Measurements from ENCODE around the gene CREBZF.

DNA sequence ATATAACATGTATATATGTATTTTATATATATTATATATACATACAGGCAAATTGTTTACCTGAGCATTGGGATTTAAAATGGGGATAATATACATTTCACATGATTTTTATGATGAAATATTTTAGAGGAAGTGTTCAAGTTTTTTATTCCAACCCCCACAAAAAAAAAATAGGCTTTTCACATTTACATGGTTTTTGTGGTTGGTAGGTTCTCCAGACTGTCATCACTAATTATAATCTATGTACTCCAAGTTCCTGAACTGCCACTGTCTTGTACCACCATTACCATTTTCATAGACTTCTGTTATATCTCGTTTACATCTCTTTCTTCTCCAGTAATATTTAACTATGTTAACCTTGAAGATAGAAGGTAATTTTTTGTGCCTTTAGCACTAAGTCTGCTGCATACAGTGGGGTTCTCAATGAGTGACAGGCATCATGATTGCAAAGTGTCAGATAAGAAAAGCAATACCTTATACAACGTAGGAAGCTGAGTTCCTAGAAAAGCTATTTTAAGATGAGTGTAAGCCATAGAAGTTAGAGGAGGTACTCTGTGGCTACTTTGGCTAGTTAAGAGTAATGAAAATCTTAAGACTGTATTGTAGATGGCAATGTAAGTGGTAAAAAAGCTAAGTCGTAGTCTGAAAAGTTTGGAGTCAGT, 12.0 kb downstream of the CREBZF start:
- no peak for TF ChIP-seq CEBPB (IDR thresholded peaks at IDR 0.05)
- TF ChIP-seq RAD21 (IDR thresholded peaks at IDR 0.05; ENCODE audit: low read depth) = no peak
- TF ChIP-seq TAF1 (IDR thresholded peaks at IDR 0.05; ENCODE audit: low read depth) = no peak
- TF ChIP-seq, protein P1, sequence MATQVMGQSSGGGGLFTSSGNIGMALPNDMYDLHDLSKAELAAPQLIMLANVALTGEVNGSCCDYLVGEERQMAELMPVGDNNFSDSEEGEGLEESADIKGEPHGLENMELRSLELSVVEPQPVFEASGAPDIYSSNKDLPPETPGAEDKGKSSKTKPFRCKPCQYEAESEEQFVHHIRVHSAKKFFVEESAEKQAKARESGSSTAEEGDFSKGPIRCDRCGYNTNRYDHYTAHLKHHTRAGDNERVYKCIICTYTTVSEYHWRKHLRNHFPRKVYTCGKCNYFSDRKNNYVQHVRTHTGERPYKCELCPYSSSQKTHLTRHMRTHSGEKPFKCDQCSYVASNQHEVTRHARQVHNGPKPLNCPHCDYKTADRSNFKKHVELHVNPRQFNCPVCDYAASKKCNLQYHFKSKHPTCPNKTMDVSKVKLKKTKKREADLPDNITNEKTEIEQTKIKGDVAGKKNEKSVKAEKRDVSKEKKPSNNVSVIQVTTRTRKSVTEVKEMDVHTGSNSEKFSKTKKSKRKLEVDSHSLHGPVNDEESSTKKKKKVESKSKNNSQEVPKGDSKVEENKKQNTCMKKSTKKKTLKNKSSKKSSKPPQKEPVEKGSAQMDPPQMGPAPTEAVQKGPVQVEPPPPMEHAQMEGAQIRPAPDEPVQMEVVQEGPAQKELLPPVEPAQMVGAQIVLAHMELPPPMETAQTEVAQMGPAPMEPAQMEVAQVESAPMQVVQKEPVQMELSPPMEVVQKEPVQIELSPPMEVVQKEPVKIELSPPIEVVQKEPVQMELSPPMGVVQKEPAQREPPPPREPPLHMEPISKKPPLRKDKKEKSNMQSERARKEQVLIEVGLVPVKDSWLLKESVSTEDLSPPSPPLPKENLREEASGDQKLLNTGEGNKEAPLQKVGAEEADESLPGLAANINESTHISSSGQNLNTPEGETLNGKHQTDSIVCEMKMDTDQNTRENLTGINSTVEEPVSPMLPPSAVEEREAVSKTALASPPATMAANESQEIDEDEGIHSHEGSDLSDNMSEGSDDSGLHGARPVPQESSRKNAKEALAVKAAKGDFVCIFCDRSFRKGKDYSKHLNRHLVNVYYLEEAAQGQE (IDR thresholded peaks at IDR 0.05; ENCODE audit: low read depth) = no peak

All from Ishikawa (cell line).